Mesenchymal stem cell (in vitro differentiated cells and primary cell): ENCODE measurements around the gene CHPF.

ENCODE experiments used
- DNase-seq: peaks from one replicate; pipeline ENCODE4 v3.0.0-alpha.2; 2013
- H2AFZ ChIP-seq: one replicate; pipeline ENCODE4 v1.6.1; 2013; ENCODE audit warnings: low read depth, mild to moderate bottlenecking, control low read depth, inconsistent platforms, low read length, moderate library complexity
- H2AK5ac ChIP-seq: 2 replicates; pipeline ENCODE4 v1.6.1; 2013; ENCODE audit warnings: low read length, moderate library complexity, mild to moderate bottlenecking, inconsistent platforms; ENCODE audit not compliant: severe bottlenecking
- H2BK120ac ChIP-seq: one replicate; pipeline ENCODE4 v1.6.1; 2013; ENCODE audit warnings: low read depth, mild to moderate bottlenecking, inconsistent platforms, low read length, moderate library complexity
- H2BK12ac ChIP-seq, 2 experiments: one replicate each; pipeline ENCODE4 v1.6.1; 2013; ENCODE audit warnings: inconsistent platforms in 2 of 2, low read length in 2 of 2, mild to moderate bottlenecking in 2 of 2, moderate library complexity in 2 of 2, control low read depth in 1 of 2
- H2BK15ac ChIP-seq: one replicate; pipeline ENCODE4 v1.6.1; 2013; ENCODE audit warnings: mild to moderate bottlenecking, low read depth, inconsistent platforms; ENCODE audit not compliant: poor library complexity, severe bottlenecking
- H2BK5ac ChIP-seq: 2 replicates; pipeline ENCODE4 v1.6.1; 2013; ENCODE audit warnings: low read depth, mild to moderate bottlenecking, low read length, control low read depth, inconsistent platforms; ENCODE audit not compliant: poor library complexity, severe bottlenecking
- H3K14ac ChIP-seq, 2 experiments: one replicate each; pipeline ENCODE4 v1.6.1; 2013; ENCODE audit warnings: inconsistent platforms in 2 of 2, low read length in 2 of 2, control low read depth in 1 of 2, mild to moderate bottlenecking in 1 of 2, moderate library complexity in 1 of 2
- H3K18ac ChIP-seq, 2 experiments: one replicate each; pipeline ENCODE4 v1.6.1; 2013; ENCODE audit warnings: inconsistent platforms in 2 of 2, low read length in 2 of 2, control low read depth in 1 of 2, low read depth in 1 of 2, mild to moderate bottlenecking in 1 of 2
- H3K23ac ChIP-seq, 2 experiments: one replicate each; pipeline ENCODE4 v1.6.1; 2013; ENCODE audit warnings: inconsistent platforms in 2 of 2, low read length in 2 of 2, mild to moderate bottlenecking in 2 of 2, moderate library complexity in 2 of 2, control low read depth in 1 of 2
- H3K27ac ChIP-seq: 2 replicates; pipeline ENCODE4 v1.5.1; 2013; ENCODE audit warnings: mild to moderate bottlenecking, moderate library complexity, low read length, control low read depth, inconsistent platforms; ENCODE audit not compliant: poor library complexity, severe bottlenecking
- H3K27me3 ChIP-seq, 2 experiments: 2 replicates each; pipeline versions ENCODE4 v1.6.1 to v1.7.0; 2013; ENCODE audit warnings: low read length in 2 of 2, mild to moderate bottlenecking in 2 of 2, moderate library complexity in 2 of 2, control low read depth in 1 of 2, inconsistent platforms in 1 of 2; ENCODE audit not compliant: control insufficient read depth in 1 of 2, insufficient read depth in 1 of 2
- H3K36me3 ChIP-seq, 2 experiments: 2 replicates each; pipeline versions ENCODE4 v1.6.1 to v1.7.0; 2013; ENCODE audit warnings: low read length in 2 of 2, control low read depth in 1 of 2, inconsistent platforms in 1 of 2, low read depth in 1 of 2, mild to moderate bottlenecking in 1 of 2; ENCODE audit not compliant: insufficient read depth in 2 of 2, control insufficient read depth in 1 of 2
- H3K4ac ChIP-seq, 2 experiments: one replicate each; pipeline ENCODE4 v1.6.1; 2013; ENCODE audit warnings: inconsistent platforms in 2 of 2, low read length in 2 of 2, mild to moderate bottlenecking in 2 of 2, moderate library complexity in 2 of 2, control low read depth in 1 of 2, low read depth in 1 of 2
- H3K4me1 ChIP-seq: 2 replicates; pipeline ENCODE4 v1.6.1; 2013; ENCODE audit warnings: low read depth, low read length, control low read depth; ENCODE audit not compliant: control insufficient read depth, insufficient read depth
- H3K4me2 ChIP-seq: 2 replicates; pipeline ENCODE4 v1.6.1; 2013; ENCODE audit warnings: low read length, mild to moderate bottlenecking, inconsistent platforms; ENCODE audit not compliant: poor library complexity, severe bottlenecking
- H3K4me3 ChIP-seq, 2 experiments: 2 replicates each; pipeline versions ENCODE4 v1.5.1 to v1.7.0; 2013; ENCODE audit warnings: low read length in 2 of 2, mild to moderate bottlenecking in 2 of 2, control low read depth in 1 of 2, low read depth in 1 of 2; ENCODE audit not compliant: insufficient read depth in 1 of 2
- H3K79me1 ChIP-seq: replicated peaks from 2 replicates; pipeline ENCODE4 v1.6.1; 2013; ENCODE audit warnings: mild to moderate bottlenecking, control low read depth, low read length, inconsistent platforms; ENCODE audit not compliant: poor library complexity, severe bottlenecking
- H3K9ac ChIP-seq: 2 replicates; pipeline ENCODE4 v1.7.0; 2013; ENCODE audit warnings: mild to moderate bottlenecking, low read length, moderate library complexity
- H3K9me3 ChIP-seq: 2 replicates; pipeline ENCODE4 v1.7.0; 2013; ENCODE audit warnings: mild to moderate bottlenecking, low read length; ENCODE audit not compliant: control insufficient read depth
- H4K8ac ChIP-seq: one replicate; pipeline ENCODE4 v1.6.1; 2013; ENCODE audit warnings: inconsistent platforms, mild to moderate bottlenecking, low read length, moderate library complexity
- H4K91ac ChIP-seq: one replicate; pipeline ENCODE4 v1.6.1; 2013; ENCODE audit warnings: mild to moderate bottlenecking, low read length, inconsistent platforms
- WGBS: methylation state at CpG from one replicate; pipeline ENCODE4 v1.1.7; 2013; ENCODE audit warnings: mixed read lengths; 5-methylcytosine and 5-hydroxymethylcytosine counted together

CHPF gene

DNA sequence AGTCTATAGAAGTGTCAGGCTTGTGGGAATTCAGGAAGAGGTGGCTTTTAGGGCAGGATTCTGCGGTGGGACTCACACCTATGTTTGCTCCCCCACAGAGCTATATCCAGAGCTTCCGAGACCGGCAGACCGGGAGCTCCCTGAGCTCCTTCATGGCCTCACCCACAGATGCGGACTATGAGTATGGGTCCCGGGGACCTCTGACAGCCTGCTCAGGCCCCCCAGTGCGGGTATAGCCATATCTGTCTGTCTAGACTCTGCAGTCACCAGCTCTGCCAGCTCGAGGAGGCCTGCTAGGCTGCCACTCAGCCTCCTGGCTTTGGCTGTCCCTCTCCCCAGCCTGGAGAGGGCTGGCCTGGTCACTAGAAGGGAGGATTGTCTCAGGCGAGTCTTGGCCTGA lies 6.0 kb upstream of the CHPF start:
- H3K23ac ChIP-seq: no peak overlapping the region
- no peak overlapping the region for H3K4me3 ChIP-seq
- H3K18ac ChIP-seq: no peak overlapping the region
- H3K9ac ChIP-seq: no peak overlapping the region
- no peak overlapping the region for H2BK15ac ChIP-seq
- H3K4me2 ChIP-seq: no peak overlapping the region
- peaks cover 13 to 17% of the 10 kb centered on the region in 2 experiments for H3K27me3 ChIP-seq
- no peak overlapping the region for H2AK5ac ChIP-seq
- no peak overlapping the region for H3K4ac ChIP-seq
- no peak overlapping the region for H2AFZ ChIP-seq
- peaks cover 20% of the 10 kb centered on the region for H3K4me1 ChIP-seq
- no peak overlapping the region for H2BK120ac ChIP-seq
- whole genome bisulfite sequencing: 84% methylated on average over 9 of the region's 9 CpGs
- no peak overlapping the region for H2BK12ac ChIP-seq
- H3K79me1 ChIP-seq: no peaks in the 10 kb centered on the region
- no peak overlapping the region for H3K14ac ChIP-seq
- H4K91ac ChIP-seq: no peak overlapping the region
- H3K36me3 ChIP-seq: peaks cover 18 to 23% of the 10 kb centered on the region in 2 experiments
- H3K27ac ChIP-seq: no peak overlapping the region
- no peaks in the 10 kb centered on the region for H3K9me3 ChIP-seq
- DNase-seq: no peak
- no peak overlapping the region for H2BK5ac ChIP-seq
- no peak overlapping the region for H4K8ac ChIP-seq

DNA sequence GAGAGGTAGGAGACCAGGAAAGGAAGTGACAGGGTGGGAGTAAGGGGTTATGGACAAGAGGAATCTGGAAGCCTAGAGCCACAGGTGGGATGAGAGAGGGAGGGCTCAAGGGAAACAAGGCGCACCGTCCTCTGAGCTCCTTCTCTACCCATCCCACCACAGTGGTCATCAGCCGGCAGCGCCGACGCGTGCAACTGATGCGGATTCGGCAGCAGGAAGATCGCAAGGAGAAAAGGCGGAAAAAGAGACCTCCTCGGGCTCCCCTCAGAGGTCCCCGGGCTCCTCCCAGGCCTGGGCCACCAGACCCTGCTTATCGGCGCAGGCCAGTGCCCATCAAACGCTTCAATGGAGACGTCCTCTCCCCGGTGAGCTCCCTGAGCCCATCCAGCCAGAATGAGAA lies 5.4 kb upstream of the CHPF start:
- no peak overlapping the region for H3K9ac ChIP-seq
- H3K18ac ChIP-seq: no peak overlapping the region
- H2BK15ac ChIP-seq: no peak overlapping the region
- DNase-seq: no peak
- no peak overlapping the region for H3K4me2 ChIP-seq
- peaks cover 18 to 23% of the 10 kb centered on the region in 2 experiments for H3K36me3 ChIP-seq
- no peak overlapping the region for H4K8ac ChIP-seq
- H3K79me1 ChIP-seq: no peaks in the 10 kb centered on the region
- H2BK12ac ChIP-seq: no peak overlapping the region
- H2AK5ac ChIP-seq: no peak overlapping the region
- no peak overlapping the region for H4K91ac ChIP-seq
- H3K27ac ChIP-seq: no peak overlapping the region
- H2BK5ac ChIP-seq: no peak overlapping the region
- WGBS: 96% methylated on average over 18 of the region's 18 CpGs
- no peak overlapping the region for H3K23ac ChIP-seq
- H3K14ac ChIP-seq: no peak overlapping the region
- H3K4me3 ChIP-seq: no peak overlapping the region
- H3K4me1 ChIP-seq: peaks cover 26% of the 10 kb centered on the region
- H2BK120ac ChIP-seq: no peak overlapping the region
- no peaks in the 10 kb centered on the region for H3K9me3 ChIP-seq
- H2AFZ ChIP-seq: no peak overlapping the region
- H3K4ac ChIP-seq: no peak overlapping the region
- peaks cover 13 to 14% of the 10 kb centered on the region in 2 experiments for H3K27me3 ChIP-seq

DNA sequence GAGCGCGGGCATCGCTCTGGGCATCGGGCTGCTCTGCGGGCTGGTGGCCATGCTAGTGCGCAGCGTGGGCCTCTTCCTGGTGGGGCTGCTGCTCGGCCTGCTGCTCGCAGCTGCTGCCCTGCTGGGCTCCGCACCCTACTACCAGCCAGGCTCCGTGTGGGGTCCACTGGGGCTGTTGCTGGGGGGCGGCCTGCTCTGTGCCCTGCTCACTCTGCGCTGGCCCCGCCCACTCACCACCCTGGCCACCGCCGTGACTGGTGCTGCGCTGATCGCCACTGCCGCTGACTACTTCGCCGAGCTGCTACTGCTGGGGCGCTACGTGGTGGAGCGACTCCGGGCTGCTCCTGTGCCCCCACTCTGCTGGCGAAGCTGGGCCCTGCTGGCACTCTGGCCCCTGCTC lies 4.0 kb upstream of the CHPF start:
- Histone ChIP-seq H3K14ac (no peak overlapping the region), H3K18ac (no peak overlapping the region), H3K4me1 (peaks cover 22% of the 10 kb centered on the region), H2BK12ac (no peak overlapping the region), H3K36me3 (peaks cover 18 to 23% of the 10 kb centered on the region in 2 experiments), H3K9ac (no peak overlapping the region), H3K4me2 (no peak overlapping the region), H3K4me3 (no peak overlapping the region), H3K27ac (no peak overlapping the region), H2AK5ac (no peak overlapping the region), H2BK120ac (no peak overlapping the region), H2BK15ac (no peak overlapping the region), H3K4ac (no peak overlapping the region), H2AFZ (no peak overlapping the region), H3K9me3 (no peaks in the 10 kb centered on the region), H3K79me1 (no peaks in the 10 kb centered on the region), H4K91ac (no peak overlapping the region), H3K27me3 (peaks cover 3 to 6% of the 10 kb centered on the region in 2 experiments), H3K23ac (no peak overlapping the region), H2BK5ac (no peak overlapping the region), H4K8ac (no peak overlapping the region)
- no peak for DNase-seq
- 96% methylated on average over 26 of the region's 26 CpGs for WGBS

DNA sequence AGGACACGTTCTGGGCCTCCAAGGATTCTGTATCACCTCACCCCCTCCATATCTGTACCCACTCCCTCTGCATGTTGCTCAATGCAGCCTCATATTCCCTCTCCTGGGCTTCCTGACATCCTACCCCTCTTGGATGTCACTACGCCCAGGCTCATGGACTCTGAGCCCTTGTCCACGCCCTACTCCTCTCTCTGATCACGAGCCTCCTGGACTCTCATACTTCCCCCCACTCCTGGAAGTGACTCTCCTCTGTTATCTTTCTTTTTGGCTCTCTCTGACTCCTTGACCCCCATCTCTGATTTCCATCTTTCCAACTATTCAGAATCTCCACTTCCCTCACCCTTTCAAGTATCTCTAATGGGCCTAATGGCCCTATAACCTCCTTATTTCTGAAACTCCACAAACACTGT lies 2.3 kb upstream of the CHPF start:
- H3K4me2 ChIP-seq: no peak overlapping the region
- H2AFZ ChIP-seq: no peak overlapping the region
- peaks cover 28 to 30% of the 10 kb centered on the region in 2 experiments for H3K36me3 ChIP-seq
- no peak for DNase-seq
- peaks cover 17% of the 10 kb centered on the region for H3K4me1 ChIP-seq
- peaks cover 0 to 3% of the 10 kb centered on the region in 2 experiments for H3K27me3 ChIP-seq
- no peaks in the 10 kb centered on the region for H3K9me3 ChIP-seq
- H3K27ac ChIP-seq: no peak overlapping the region
- no peak overlapping the region for H2BK5ac ChIP-seq
- H2BK15ac ChIP-seq: no peak overlapping the region
- H3K79me1 ChIP-seq: peaks cover 6% of the 10 kb centered on the region
- H4K8ac ChIP-seq: no peak overlapping the region
- H3K9ac ChIP-seq: no peak overlapping the region
- no peak overlapping the region for H2BK12ac ChIP-seq
- H3K18ac ChIP-seq: no peak overlapping the region
- 59% methylated on average over 4 of the region's 4 CpGs for WGBS
- H3K4ac ChIP-seq: no peak overlapping the region
- no peak overlapping the region for H4K91ac ChIP-seq
- no peak overlapping the region for H3K23ac ChIP-seq
- H3K14ac ChIP-seq: no peak overlapping the region
- H2BK120ac ChIP-seq: no peak overlapping the region
- H3K4me3 ChIP-seq: no peak overlapping the region
- H2AK5ac ChIP-seq: no peak overlapping the region
